HG03095 (cell line): ENCODE measurements around the gene CASZ1.

Source experiments
- ATAC-seq: cut with Tn5 transposase; IDR thresholded peaks from one replicate; pipeline ENCODE4 v1.9.1; 2021; ENCODE audit warnings: moderate library complexity; ENCODE audit not compliant: unreplicated experiment

Gene CASZ1

DNA sequence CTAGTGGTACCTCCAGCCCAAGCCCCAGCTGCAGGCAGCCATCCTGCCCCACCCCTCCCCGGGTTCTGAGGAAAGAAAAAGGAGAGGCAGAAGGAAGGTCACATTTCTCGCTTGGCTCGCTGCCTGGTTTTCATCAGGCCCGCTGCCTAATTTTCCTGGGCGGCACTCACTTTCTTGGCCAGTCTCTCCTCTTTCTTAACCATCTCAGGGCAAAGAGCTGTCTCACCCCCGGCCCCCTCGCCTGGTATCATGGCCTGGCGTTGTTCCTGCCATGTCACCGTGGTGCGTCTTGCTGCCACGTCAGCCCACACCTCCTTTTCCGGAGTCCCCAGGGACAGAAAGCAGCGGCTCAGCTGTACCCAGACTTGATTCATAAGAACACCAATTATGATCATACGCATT, 26.6 kb upstream of the CASZ1 start:
- ATAC-seq: no peak

DNA sequence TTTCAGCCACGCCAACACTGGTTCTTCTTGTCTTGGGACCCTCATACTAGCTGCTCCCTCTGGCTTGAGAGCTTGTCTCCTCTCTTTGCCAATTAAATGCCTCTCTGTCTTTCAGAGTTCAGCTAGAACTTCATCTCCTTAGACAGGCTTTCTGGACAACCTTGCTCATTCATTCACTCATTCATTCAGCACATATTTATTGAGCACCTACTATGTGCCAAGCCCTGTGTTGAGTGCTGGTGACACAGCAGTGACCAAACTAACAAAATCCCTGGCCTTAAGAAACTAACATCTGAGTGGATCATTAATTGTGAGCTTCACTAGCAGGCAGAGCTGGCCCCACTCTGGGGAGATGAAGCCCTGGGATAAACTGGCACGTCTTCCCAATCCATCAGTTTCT, 24.9 kb upstream of the CASZ1 start:
- ATAC-seq: no peak

DNA sequence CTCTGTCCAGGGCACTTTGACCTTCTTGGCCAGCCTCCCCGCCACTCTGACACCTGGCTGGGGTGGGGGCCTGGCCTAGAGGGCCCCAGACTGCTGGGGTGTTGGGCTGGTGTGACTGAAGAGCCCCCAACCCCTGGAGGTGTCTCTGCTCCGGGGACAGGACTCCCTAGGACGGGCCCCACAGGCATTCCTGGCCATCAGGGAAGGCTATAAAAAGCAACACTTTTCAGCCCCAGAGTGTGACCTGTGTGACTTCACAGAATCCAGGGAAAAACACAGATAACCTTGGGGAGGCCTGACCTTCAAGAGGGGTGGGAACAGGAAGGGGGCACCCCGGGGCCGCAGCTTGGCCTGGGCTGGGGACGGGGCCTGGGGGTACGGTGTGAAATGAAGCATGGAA, 24.0 kb upstream of the CASZ1 start:
- no peak for ATAC-seq

DNA sequence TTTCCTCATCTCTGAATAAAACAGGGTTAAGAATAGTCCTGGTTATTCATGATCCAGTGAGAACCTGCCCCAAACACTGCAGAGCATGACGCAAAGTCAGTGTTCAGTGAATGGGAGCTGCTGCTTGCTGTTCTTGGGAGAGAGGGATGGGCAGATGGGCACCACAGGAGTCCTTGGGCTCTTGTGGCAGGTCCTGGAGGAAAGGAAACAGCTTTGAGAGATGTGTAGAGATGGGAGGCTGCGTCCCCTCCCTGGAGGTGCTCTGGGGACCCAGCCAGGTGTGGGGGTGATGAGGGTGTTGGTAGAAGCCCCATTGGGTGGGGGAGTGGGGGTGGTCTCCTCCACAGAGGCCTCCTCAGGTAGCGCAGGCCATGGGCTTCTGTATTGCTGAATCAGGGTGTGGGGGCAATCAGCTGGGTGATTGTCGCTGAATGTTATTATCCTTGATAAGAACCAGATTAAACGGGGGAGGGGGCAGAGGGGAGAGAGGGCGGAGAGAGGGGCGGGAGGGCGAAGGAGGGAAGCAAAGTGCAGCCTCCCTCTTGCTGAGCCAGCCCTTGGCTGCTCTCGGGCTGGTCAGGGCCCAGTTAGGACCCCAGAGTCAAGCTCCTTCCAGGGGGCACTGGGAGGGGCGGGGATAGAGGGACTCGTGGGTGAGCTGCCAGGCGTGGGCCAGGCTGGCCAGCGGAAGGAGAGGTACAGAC, 22.9 kb upstream of the CASZ1 start:
- no peak for ATAC-seq

DNA sequence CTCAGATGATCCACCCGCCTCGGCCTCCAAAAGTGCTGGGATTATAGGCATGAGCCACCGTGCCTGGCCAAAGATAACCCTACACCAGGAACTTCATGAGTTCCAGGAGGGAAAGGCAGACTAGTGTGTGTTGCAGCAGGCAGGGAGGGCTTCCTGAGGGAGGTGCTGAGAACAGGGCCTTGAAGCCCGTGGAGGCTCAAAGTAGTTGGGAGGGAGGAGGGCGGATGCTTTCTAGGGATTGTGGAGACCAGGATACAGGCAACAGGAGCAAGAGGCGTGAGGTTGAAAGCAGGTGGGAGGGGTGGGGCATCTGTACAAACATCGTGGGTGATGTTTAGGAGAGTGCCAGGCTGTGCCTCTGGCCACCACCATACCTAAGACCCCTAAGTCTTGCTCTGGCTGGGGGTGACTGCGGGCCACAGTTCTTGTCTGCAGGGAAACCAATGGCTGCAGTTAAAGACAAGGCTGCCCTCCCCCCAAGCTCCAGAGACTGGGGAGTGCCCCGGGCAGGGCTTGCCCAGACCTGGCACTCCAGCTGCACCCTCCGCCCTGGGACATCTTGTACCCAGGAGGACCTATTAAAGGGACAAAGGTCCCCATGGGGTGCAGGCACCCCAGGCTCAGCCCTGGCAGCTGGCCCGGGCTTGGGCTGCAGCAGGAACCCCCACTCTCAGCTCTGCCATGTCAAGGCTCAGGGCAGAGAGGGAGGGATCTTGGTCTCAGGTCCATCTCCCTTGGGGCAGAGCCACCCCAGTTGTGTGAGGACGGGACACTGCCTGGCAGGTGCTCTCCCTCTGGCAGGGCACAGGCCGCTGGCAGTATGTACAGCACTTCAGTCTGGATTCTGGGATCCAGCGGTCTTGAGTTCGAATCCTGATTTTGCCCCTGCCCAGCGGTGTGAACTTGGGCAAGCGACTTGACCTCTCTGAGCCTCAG, 22.1 kb upstream of the CASZ1 start:
- ATAC-seq: no peak

DNA sequence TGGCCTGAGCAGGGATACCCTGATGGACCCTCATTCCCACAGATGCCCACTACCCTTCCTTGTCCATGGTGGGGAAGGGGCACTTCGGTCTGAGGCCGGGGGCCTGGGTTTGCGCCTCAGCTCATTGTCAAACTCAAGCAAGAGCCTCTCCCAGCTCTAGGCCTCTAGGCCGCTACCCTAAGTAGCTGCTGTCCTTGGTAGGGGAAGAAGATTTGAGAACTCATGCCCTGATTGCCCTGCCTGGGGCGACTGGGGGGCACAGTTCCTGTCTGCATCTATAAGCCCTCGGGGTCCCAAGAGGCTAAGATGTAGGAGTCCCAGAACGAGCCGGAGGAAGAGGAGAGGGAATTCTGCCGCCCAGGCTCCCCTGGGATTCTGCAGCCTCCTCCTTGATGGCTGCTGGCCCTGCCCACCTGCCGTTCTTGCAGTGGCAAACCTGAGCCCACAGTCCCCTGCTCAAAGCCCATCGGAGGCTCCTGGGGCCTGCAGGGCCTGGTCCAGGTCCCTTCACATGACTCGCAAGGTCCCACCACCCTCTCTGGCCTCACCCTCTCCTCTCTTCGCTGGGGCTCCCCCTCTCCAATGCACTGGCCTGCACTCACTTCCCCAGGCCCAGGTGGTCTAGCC, 20.4 kb upstream of the CASZ1 start:
- ATAC-seq: no peak

DNA sequence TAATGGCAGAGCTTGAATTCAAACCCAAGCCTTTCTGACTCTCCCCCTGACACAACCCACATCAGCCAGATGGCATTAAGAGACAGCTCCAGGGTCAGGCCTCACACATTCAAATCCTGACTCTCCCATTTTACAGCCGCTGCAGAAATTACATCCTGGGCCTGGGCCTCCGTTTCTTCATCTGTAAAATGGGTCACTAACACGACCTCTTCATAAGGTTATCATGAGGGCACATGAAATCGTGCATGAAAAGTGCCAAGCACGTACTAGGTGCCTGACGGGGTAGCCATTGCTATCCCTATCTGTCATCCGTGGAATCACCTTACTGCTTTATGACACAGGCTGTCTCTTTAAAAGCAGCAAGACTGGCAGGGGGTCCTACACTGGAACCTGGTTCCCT, 19.8 kb upstream of the CASZ1 start:
- no peak for ATAC-seq

DNA sequence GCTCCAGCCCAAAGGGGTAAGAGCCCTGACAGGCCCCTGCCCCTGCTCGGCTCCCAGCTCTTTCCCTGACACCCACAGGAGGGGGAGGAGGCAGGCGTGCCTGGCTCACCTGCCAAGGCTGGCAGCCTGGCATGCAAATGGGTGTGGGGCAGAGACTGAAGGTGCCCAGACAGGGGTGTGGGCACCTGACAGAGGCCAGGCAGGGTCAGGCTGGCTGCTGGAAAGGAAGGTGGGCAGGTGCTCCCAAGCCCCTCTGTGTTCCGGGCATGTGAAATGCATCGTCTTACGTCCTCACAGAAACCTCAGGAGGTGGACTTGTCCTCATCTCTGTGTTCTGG, 19.4 kb upstream of the CASZ1 start:
- ATAC-seq: no peak

DNA sequence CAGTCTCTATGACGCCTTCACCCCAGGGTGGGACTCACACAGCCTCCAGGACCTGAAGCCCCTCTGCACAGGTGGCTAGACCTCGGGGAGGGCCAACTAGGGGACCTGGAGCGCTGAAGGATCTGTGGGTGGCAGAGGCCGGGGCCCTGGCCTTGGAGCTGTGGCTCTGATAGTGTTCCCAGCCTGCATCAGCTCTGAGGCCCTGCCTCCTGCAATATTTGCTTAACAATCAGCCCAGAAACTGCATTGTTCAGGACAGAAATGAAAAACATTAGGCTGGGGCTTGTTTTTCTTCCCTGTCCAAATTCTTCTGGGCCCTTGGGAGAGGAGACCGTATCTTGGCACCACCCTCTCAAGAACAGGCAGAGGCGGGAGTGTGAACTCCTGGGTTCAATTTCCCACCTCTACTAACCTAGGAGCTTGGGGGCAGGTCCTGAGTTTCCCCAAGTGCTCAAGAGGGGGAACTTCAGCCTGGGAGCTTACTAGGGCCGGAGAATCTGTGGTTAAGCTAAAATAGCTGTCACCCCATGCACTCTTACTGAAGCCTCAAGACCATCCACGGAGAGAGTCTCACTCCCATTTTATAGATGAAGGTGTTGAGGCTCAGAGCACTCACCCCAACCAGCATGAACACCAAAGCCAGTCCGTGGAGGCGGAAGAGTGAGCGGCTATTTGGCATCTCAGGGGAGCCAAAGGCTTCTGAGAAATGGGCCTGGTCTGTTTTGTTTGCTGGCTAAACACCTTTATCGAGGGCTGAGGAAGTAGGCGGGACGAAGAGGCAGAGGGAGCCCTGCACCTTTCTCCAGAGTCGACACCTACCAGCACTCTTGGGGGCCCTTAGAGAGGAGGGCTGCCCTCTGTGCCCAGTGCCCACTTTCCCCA, 18.8 kb upstream of the CASZ1 start:
- ATAC-seq: no peak

DNA sequence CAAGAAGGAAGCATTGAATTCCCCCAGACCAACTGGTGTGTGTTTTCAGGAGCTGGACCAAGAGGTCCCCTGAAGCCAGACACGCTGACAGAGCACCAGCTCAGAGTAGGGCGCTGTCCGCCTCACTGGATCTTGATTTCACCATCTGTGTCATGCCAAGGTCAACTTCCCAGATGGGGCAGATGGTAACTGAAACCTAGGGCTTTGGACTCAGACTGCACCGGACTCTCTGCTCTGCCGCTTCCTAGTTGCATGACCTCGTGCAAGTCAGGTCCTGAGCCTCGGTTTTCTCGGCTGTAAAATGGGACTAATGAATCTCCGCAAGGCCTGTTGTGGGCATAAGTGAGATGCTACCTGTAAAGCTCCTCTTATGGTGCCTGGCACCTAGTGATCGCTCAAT, 17.9 kb upstream of the CASZ1 start:
- ATAC-seq: no peak

DNA sequence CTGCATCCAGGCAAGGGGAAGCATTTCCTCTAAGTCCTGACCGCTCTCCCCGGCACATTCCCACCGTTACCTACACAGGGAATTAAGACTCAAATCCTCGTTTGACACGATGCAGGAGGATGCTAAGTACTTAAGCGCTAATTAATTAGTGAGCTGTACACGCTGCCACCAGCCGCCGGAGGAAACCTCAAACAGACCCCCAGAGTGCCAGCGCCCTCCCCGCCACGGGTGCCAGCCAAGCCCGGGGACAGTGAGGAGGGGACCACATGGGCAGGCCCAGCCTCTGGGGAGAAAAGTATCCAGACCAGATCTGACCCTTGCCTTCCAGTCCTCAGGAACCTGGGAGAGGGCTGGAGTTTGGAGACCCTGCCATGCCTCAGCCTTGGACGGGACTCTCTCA, 17.4 kb upstream of the CASZ1 start:
- no peak for ATAC-seq

DNA sequence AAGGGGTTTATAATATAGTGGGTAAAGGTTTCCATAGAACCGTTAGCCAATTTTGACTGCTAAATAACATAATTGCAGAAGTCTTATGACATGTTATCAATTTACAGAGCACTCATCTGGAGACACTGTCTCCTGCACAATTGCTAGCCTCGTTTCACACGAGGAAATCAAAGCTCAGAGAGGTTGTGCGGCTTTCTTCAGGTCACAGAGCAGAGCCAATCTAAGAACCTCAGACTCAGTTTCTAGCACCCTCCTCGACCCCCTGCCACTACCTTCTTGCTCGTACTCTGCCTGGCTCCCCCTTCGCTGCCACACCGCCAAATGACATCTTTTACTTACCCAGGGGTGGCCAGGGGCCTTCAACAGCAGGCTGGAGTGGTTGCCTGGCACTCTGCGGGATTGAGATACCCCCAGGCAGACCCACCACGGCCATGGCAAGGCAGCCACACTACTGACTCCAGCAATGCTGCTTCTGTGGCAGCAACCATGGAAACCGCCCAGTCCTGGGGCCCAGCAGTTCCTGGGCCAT, 16.0 kb upstream of the CASZ1 start:
- ATAC-seq: no peak

DNA sequence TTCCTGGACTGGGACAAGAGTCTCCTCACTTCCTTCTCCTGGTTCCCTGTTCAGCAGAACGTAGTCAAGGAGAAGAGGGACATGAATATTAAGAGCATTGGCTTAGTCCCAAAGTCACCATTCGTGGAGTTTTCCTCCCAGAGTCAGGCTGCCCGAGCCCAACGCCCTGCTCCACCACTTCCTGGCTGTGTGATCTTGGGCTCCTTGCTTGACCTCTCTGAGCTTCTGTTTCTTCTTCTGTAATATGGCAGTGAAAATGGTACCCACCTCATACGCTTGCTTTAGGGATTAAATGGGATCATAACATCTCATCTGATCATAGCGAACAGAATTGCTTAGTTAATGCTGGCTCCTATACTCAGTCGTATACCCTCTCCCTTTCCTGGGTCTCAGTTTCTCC, 12.0 kb upstream of the CASZ1 start:
- ATAC-seq: no peak

DNA sequence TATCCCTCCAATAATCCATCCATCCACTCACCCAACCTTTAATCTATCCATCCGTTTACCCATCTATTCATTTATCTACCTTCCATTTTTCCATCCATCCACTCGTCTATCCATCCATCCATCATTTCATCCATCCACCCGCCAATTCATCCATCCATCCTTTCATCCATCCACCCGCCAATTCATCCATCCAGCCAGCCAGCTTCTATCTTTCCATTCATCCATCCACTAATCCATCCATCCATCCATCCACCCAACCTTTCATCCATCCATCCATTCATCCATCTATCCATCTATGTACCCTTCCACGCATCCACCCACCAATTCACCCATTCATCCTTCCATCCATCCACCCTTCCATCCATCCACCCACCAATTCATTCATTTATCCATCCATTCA, 10.5 kb upstream of the CASZ1 start:
- ATAC-seq: no peak

DNA sequence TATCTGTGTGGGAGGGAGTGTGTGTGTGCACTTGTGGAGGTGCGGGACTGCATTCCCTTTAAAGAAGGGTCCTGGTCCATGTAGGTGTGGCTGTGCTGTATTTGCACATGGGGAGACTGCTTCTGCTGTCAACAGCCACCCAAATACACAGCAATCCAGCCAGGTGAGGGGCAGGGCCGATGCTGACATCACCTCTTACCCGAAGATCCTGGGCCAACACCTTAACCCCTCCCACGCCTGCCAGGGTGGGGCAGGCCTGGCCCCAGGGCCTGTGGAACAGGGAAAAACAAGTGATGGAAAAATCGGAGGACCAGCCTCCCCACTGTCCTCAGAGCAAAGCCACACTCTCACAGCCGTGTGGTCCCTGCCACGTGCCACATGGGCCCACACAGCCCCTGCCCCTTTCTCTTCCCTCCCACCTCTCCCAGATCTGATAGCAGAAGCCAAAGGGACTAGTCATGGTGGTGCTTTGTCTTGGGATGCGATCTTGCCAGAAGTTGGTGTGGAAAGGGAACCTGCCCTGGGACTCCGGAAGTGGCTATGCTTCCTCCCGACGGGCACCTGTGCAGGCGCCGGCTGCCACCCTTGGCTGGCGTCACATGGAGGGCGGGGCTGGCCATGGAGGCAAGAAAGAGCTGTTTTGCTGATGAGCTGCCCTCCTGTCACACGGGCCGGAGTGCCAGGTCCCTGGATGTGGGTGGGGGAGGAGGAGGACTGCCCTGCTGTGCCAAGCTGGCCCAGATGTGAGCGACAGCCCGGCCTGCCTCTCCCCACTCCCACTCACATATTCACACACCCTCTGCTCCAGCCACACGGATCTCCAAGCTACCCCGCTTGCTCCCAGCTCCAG, 7.8 kb upstream of the CASZ1 start:
- ATAC-seq: no peak

DNA sequence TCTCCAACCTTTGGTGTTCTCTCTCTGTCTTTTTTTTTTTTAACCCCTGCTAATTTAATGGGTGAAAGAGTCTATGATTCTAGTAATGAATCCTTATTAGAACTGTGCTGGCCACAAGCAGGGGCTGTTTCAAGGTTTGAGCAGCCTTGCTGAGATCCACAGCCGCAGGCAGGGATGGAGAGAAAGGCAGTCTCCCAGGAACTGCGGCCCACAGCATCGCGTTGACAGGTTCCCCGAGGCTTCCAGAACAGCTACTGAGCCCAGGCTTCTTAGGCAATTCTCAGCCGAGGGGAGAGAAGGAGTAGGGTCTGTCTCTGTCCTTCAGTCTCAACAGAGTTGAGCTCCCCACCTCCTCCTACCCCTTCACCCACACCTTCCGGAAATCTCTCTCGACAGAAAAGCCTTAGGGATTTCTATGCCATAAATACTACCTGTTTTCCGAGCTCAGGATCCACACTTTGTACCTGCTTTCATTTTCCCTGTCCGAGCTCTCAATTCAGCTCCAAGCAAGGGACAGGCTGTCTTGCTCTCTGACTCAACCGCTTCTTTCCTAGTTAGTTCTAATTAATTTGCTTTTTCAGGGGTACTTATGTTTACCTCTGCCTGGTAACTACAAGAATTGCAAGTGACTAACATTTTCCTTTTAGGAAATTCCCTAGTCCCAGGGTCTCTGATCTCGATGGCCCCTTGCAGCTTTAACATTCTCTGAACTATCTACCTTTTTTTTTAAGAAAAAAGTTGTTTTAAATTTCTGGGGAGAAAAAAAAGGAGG, 6.7 kb upstream of the CASZ1 start:
- no peak for ATAC-seq

DNA sequence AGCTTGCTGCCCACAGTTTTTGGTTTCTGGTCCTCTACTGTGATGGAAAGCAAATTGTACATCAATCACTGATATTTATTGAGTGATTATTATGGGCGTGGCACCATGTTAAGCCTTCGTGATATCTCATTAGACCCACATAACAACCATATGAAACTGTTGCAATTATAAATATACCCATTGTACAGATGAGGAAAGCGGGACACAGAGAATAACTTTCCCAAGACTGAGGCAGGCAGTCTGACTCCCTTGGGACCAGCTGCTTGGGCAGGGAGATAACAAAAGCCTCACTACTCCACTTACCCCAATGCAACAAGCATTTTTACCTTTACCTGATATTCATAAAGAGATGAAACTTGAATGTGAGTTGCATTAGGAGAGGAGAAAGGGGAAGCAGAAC, 4.3 kb upstream of the CASZ1 start:
- no peak for ATAC-seq

DNA sequence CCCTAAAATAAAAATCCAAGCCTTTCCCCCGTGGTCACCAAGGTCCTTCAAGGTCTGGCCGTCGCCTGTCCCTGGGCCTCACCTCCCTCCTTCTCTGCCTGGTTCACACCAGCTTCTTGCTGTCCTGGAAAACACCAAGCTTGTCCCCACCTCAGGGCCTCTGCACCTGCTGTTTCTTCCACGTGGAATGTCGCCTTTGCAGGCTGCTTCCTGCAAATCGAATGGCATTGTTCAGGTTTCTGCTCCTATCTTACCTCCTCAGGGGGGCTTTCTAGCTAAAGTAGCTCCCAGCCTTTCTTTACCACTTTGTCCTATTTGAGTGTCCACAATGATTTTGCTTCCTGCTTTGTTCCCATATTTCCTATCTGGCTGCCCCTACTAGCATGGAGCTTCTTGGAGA, 3.3 kb upstream of the CASZ1 start:
- ATAC-seq: no peak
